GM19372 (cell line): ENCODE measurements around the gene IGSF21.

ENCODE experiments used
- ATAC-seq: cut with Tn5 transposase; IDR thresholded peaks from one replicate; pipeline ENCODE4 v1.9.1; 2021; ENCODE audit warnings: mild to moderate bottlenecking, low read depth, moderate library complexity; ENCODE audit not compliant: unreplicated experiment

IGSF21 gene

DNA sequence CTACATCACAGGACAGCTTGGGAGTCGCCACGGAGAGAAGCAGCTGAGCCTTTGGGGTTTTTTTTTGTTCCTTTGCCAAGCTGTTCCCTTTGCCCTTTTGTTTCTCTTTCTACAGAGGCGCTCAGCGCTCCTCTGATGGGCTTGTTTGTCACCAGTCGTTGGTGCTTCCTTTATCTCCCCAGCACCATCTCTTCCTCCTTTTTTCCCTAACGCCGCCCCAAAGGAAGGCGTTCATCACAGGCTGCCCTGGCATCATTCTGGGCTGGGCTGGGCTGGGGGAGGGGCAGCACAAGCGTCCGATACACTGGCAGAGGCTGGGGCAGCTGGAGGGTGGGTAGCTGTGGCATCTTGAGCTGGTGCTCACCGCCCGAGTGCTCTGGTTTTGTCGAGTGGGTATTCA lies 10.5 kb downstream of the IGSF21 start:
- no peak for ATAC-seq

GRCh38 chr1:18118491-18118890 lies 10.9 kb downstream of the IGSF21 start:
- no peak for ATAC-seq

DNA sequence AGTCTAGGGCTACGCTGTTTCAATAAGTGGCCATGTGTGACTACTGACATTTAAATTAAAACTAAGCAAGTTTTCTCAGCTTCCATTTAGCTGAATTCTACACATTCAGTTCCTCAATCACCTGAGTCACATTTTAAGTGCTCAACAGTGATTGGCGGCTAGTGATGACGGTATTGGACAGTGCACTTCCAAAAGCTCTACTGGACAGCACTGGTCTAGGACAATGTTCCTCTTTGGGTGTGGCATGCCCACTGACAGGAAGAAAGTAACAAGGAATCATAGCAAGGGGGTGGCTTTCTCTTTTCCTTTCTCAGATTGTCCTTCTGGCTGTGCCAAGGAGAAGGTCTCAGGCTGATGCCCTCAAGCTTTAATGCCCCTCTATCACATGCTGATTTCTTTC lies 11.7 kb downstream of the IGSF21 start:
- no peak for ATAC-seq

DNA sequence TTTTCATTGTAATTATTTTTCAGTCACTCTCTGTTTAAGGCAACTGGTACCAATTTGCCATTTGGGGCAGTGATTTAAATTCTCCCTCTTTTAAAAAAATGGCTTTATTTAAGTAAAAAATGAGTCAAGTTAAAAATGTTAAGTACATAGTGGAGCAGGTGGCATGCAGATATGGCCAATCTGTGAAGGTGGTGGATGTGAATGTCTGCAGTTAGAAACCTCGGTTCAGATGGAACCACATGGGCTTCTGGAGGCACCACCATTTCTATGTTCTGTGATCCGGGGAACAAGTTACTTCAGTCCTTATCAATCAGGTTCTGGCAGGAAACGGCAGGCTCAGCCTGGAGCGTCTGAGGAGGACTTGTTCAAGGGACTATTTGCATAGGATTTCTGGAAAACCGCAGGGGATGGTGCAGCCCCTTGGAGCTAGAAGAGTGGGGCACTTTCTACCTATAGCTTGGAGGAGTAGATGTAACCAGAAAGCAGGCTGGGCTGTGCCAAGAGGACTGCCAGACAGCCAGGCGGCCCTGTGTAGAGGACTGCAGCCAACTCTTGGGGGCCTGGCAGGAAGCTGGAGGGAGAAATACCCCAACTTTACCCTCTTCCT lies 12.3 kb downstream of the IGSF21 start:
- no peak for ATAC-seq

DNA sequence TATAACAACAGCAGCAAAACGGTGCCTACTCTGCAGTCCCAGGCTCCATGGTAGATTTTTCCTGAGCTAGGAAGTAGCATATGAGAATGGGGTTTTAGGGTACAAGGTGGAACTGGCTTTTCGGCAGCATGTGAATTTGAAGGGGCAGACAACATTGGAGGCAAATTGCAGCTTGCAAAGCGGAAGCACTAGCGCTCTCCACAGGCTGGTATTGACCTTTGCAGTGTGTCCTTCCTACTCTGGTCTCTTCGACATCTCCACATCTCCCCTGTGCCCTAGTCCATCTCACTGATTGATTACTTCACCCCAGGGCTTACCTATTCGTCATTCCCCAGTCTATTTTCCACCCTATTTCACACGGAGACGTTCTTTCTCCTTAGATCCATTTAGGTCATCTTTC lies 13.0 kb downstream of the IGSF21 start:
- no peak for ATAC-seq

GRCh38 chr1:18121072-18121820 lies 13.6 kb downstream of the IGSF21 start:
- ATAC-seq: no peak

- no peak for ATAC-seq
These were observed 15.9 kb downstream of the IGSF21 start for GRCh38 chr1:18123467-18123992.

- no peak for ATAC-seq
These were observed 17.4 kb downstream of the IGSF21 start for GRCh38 chr1:18124977-18125376.

GRCh38 chr1:18126616-18127015 lies 19.0 kb downstream of the IGSF21 start:
- ATAC-seq: no peak

GRCh38 chr1:18128298-18128697 lies 20.7 kb downstream of the IGSF21 start:
- no peak for ATAC-seq

GRCh38 chr1:18130356-18130755 lies 22.8 kb downstream of the IGSF21 start:
- ATAC-seq: no peak

DNA sequence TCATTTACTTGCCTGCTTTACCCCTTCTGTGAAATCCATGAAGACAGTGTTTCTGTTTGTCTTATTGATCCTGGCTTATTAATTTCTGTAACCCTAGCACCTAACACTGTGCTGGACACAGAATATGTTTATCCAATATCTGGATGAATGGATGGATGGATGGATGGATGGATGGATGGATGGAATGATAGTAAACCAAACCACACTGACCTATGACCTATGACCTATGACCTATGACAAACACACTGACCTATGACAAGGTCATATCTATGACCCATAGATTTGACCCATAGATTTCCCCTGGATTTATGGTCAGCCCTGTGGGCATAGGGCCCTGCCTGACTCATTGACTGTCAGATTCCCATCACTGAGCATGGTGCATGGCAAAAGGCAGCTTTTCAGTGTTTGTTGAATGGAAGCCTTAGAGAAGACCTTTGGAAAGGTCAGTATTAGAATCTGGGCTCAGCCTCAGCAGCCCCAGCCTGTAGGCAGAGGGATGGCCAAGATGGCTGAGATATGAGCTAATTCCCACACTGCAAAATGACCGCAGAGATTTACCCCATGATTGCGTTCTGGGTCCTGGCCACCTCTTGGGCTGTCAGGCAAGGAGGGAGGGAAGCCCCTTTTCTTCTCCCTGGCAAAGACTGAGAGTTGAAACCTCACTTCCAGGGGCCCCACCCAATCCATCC lies 24.6 kb downstream of the IGSF21 start:
- no peak for ATAC-seq

GRCh38 chr1:18132711-18133541 lies 25.3 kb downstream of the IGSF21 start:
- no peak for ATAC-seq

GRCh38 chr1:18134324-18135046 lies 26.9 kb downstream of the IGSF21 start:
- ATAC-seq: no peak

DNA sequence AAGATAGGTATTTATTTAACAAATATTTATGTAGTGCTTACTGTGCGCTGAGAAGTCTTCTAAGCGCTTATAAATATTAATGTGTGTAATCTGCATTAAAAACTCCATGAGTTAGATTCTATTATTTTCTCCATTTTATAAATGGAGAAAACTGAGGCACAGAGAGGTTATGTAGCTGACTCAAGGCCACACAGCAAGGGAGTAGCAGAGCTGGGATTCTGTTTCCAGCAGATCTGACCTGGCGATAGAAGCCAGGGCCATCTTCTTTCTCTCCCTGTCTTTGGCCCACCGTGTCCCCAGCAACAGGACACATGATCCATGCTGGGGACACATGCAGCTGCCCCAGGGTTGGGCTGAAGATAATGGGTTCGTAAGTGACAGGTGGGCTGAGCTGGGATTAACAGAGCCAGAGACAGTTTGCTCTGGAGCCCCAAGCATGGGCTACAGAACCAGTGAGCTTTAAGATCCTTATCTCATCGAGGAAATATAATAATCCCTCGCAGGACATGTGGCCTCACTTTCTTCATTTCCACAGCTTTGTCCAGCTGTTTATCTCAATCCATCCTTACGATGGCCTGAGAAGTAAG lies 30.3 kb downstream of the IGSF21 start:
- no peak for ATAC-seq

GRCh38 chr1:18139198-18139981 lies 31.8 kb downstream of the IGSF21 start:
- no peak for ATAC-seq

DNA sequence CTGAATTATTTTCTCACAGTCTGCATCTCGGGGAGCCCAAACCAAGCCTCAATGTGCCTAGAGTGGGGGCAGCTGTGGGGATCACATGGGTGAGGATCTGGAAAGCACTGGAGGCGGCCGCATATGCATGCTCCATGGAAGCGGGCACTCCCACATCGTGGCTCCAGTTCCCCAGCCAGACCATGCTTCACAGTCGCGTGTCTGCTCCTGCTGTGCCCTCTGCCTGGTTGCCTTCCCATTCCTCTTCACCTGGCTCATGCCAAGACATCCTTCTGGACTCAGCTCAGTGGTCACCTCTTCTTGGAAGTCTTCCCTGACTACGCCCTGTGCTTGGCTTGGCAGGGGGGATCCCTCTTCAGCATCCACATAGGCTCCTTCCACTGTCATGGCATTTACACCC lies 32.8 kb downstream of the IGSF21 start:
- no peak for ATAC-seq

- no peak for ATAC-seq
These were observed 34.1 kb downstream of the IGSF21 start for GRCh38 chr1:18141661-18142060.

- ATAC-seq: no peak
These were observed 34.9 kb downstream of the IGSF21 start for GRCh38 chr1:18142471-18142870.
